Sigmoid colon (tissue), 7 donors: ENCODE data around the gene PICK1. TPM values are rescaled to one million over a fixed set of nuclear protein-coding genes. Genes with fewer than 3 reads are reported as not detected.
A peak's percentile ranks its signal among the peaks of the same experiment; 100 is the strongest.

Experiments
- DNase-seq: peaks from one replicate; pipeline ENCODE4 v3.0.0-alpha.2; 2019
- H3K27ac ChIP-seq, 4 donors: fragments of 200-600 bp; sonication (generic); one replicate each; pipeline ENCODE4 v1.5.1; 2016 to 2019; ENCODE audit warnings: mild to moderate bottlenecking in 1 of 4
- H3K27me3 ChIP-seq, 3 donors: fragments of 200-600 bp; sonication (generic); one replicate each; pipeline ENCODE4 v1.5.1; 2019; ENCODE audit warnings: mild to moderate bottlenecking in 1 of 3
- H3K36me3 ChIP-seq, 4 donors: fragments of 200-600 bp; sonication (generic); one replicate each; pipeline ENCODE4 v1.5.1; 2016 to 2019
- H3K4me1 ChIP-seq, 4 donors: fragments of 200-600 bp; sonication (generic); one replicate each; pipeline ENCODE4 v1.5.1; 2017 to 2019
- H3K4me3 ChIP-seq, 4 donors: fragments of 200-600 bp; sonication (generic); one replicate each; pipeline ENCODE4 v1.5.1; 2017 to 2019; ENCODE audit warnings: mild to moderate bottlenecking in 2 of 4, moderate library complexity in 1 of 4
- H3K9me3 ChIP-seq, 4 donors: fragments of 200-600 bp in 3 of 4; sonication (generic) in 3 of 4; one replicate each; pipeline versions ENCODE4 v1.5.1 to v1.6.1; 2013 to 2019
- CTCF ChIP-seq, 4 experiments: fragments of 450-650 bp in 3 of 4; fragments of 200-600 bp in 1 of 4; IDR thresholded peaks; one replicate each; pipeline ENCODE4 v1.5.1; 2016 to 2019; ENCODE audit warnings: antibody characterized with exemption in 4 of 4, mild to moderate bottlenecking in 3 of 4, moderate library complexity in 2 of 4
- EP300 ChIP-seq, 4 donors: sonication (generic); formaldehyde crosslinking; IDR thresholded peaks; one replicate each; pipeline ENCODE4 v1.6.1; 2017; ENCODE audit warnings: antibody characterized with exemption in 4 of 4
- POLR2A ChIP-seq, 2 donors: fragments of 450-650 bp; IDR thresholded peaks; one replicate each; pipeline ENCODE4 v1.6.1; 2016; ENCODE audit warnings: antibody characterized with exemption in 2 of 2, mild to moderate bottlenecking in 2 of 2, moderate library complexity in 2 of 2
- POLR2AphosphoS5 ChIP-seq, 4 donors: sonication (generic); formaldehyde crosslinking; IDR thresholded peaks; one replicate each; pipeline ENCODE4 v1.6.1; 2017; ENCODE audit warnings: antibody characterized with exemption in 4 of 4
- WGBS, 2 donors: extraction: QIAGEN DNeasy Blood & Tissue Kit; methylation state at CpG; one replicate each; pipeline ENCODE4 v1.1.7; 2013; 5-methylcytosine and 5-hydroxymethylcytosine counted together
- intact Hi-C: fragments of 100-400 bp; cut with DNase I; formaldehyde crosslinking; loops from one replicate; pipeline ENCODE4 v1.15.1; 2023
- polyA plus RNA-seq, 3 donors: library from polyadenylated mRNA; stranded (reverse); fragments of 200-250 nt; gene quantifications; one replicate each; pipeline ENCODE4 v1.2.3, GENCODE V29; 2013
- total RNA-seq, 4 donors: library from RNA; depleted of rRNA; stranded (reverse); fragments of >200 nt; gene quantifications; one replicate each; pipeline ENCODE4 v1.1.0, GENCODE V29; 2016
- donor health status: healthy with polysubstance abuse.
- donor health status: Bipolar disorder and iron deficiency.
- donor health status: healthy.

The PICK1 gene
- total RNA-seq (10 to 100 TPM; 14.3 to 21.7 (median 17.2) TPM), polyA plus RNA-seq (10 to 100 TPM; 21.0 to 38.9 (median 25.4) TPM)

- DNase-seq: peak; percentile 96
- Histone ChIP-seq H3K36me3 (peaks cover 0 to 25% (median 0%) of the 10 kb centered on the region in 4 donors), H3K4me1 (peaks cover 0 to 17% (median 13%) of the 10 kb centered on the region in 4 donors), H3K27me3 (no peaks in the 10 kb centered on the region), H3K9me3 (no peaks in the 10 kb centered on the region), H3K27ac (peak within 1 kb of the TSS; percentile 74 to 85 (median 83)), H3K4me3 (peak within 1 kb of the TSS; percentile 50 to 62 (median 58))
- WGBS, 2 donors: 1 to 3% methylated on average over 47 of the region's 47 CpGs
- intact Hi-C loops: loop anchor here (10.0 kb wide), 1 partner anchor 448 kb away; the partner anchor contains the start of gene DDX17
- TF ChIP-seq CTCF (IDR thresholded peaks at IDR 0.05) (peak in 1 of 4 experiments; percentile 23), POLR2A (IDR thresholded peaks at IDR 0.05) (no peak), POLR2AphosphoS5 (IDR thresholded peaks at IDR 0.05) (peak; percentile 61 to 83 (median 74)), EP300 (IDR thresholded peaks at IDR 0.05) (no peak)
Observed at GRCh38 chr22:38056969-38057891, at the start of gene PICK1. TSS of gene PICK1 (plus strand) at chr22:38057404. CDS start at chr22:38057810, 406 bp downstream.

DNA sequence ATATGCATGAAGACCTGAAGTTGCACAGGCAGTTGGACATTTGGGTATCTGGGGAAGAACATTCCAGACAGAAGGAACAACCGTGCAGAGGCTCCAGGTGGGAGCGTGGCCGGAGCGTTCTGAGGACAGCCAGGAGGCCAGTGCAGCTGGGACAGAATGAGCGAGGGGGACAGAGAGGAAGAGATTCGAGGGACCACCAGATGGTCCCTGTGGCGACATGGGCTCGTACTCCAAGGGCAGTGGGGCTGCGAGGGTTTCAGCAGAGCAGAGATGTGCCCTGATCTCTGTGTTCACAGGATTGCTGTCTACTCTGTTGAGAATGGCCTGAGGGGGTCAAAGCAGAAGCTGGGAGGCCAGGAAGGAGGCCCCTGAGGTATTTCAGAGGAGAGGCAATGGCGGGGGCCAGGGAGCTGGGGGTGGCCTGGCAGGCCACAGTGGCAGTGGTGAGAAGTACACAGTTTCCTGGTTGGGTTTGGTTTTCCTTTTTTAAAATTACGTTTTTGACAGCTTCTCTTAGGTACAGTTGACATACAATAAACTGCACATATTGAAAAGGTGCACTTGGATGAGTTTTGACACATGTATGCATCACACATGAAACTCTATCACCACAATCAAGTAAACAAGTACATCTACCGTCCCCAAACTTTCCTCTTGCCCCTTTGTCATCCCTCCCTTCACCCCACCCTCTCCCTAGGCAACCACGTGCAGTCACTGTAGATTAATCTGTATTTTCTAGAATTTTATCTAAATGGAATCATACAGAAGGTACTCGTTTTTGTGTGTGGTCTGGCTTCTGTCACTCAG, 48.0 kb upstream of the PICK1 start:
- intact Hi-C loops: no loop called here
- no peak for DNase-seq
- Histone ChIP-seq H3K36me3 (no peaks in the 10 kb centered on the region), H3K9me3 (no peaks in the 10 kb centered on the region), H3K4me3 (no peak overlapping the region), H3K27me3 (no peaks in the 10 kb centered on the region), H3K27ac (no peak overlapping the region), H3K4me1 (no peaks in the 10 kb centered on the region)
- no peak for TF ChIP-seq CTCF (IDR thresholded peaks at IDR 0.05)
- no peak for TF ChIP-seq POLR2AphosphoS5 (IDR thresholded peaks at IDR 0.05)
- TF ChIP-seq EP300 (IDR thresholded peaks at IDR 0.05): no peak
- no peak for TF ChIP-seq POLR2A (IDR thresholded peaks at IDR 0.05)
- 75 to 78% methylated on average over 14 of the region's 14 CpGs for WGBS, 2 donors

DNA sequence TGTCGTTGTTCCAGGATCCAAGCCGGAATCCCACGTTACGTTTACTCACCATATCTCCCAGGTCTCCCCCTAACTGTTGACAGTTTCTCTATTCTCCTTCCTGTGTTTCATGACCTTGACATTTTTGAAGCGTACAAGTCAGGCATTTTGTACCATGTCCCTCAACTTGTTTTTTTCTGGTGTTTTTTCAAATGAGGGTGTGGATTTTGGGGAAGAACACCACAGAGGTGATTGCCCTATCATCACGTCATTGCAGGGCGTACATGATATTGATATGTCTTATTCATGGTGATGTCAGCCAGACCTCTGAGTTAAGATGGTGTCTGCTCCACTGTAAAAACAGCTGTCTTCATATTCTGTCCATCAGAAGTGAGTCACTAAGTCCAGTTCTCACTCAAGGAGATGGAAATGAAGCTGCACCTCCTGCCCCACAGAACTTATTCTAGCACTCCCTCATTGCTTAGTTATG, 44.6 kb upstream of the PICK1 start:
- H3K4me3 ChIP-seq: no peak overlapping the region
- no peaks in the 10 kb centered on the region for H3K9me3 ChIP-seq
- peaks cover 0 to 23% (median 18%) of the 10 kb centered on the region in 4 donors for H3K4me1 ChIP-seq
- no peak overlapping the region for H3K27ac ChIP-seq
- 88 to 90% methylated on average over 7 of the region's 7 CpGs for WGBS, 2 donors
- intact Hi-C loops: no loop called here
- DNase-seq: no peak
- H3K27me3 ChIP-seq: no peaks in the 10 kb centered on the region
- TF ChIP-seq CTCF (IDR thresholded peaks at IDR 0.05) (no peak), POLR2A (IDR thresholded peaks at IDR 0.05) (no peak), EP300 (IDR thresholded peaks at IDR 0.05) (no peak), POLR2AphosphoS5 (IDR thresholded peaks at IDR 0.05) (no peak)
- no peaks in the 10 kb centered on the region for H3K36me3 ChIP-seq

- intact Hi-C loops: no loop called here
- 98 to 100% methylated on average over 1 of the region's 1 CpG for WGBS, 2 donors
- H3K27me3 ChIP-seq: no peaks in the 10 kb centered on the region
- no peaks in the 10 kb centered on the region for H3K9me3 ChIP-seq
- DNase-seq: no peak
- no peaks in the 10 kb centered on the region for H3K36me3 ChIP-seq
- TF ChIP-seq POLR2AphosphoS5 (IDR thresholded peaks at IDR 0.05): no peak
- TF ChIP-seq CTCF (IDR thresholded peaks at IDR 0.05): no peak
- no peak for TF ChIP-seq EP300 (IDR thresholded peaks at IDR 0.05)
- no peak for TF ChIP-seq POLR2A (IDR thresholded peaks at IDR 0.05)
- no peak overlapping the region for H3K4me3 ChIP-seq
- peaks cover 0 to 29% (median 21%) of the 10 kb centered on the region in 4 donors for H3K4me1 ChIP-seq
- no peak overlapping the region for H3K27ac ChIP-seq
Observed at GRCh38 chr22:38014083-38014482, 43.1 kb upstream of the PICK1 start.
